GM19043 (cell line): ENCODE measurements around the gene NETO2.
"Not testable (repeated sequence)": the region's sequence is repeated elsewhere in the genome, so short reads cannot be mapped to it uniquely, and the experiment has no call there.

Experiments
- ATAC-seq: cut with Tn5 transposase; IDR thresholded peaks from one replicate; pipeline ENCODE4 v1.9.1; 2021; ENCODE audit warnings: low read depth; ENCODE audit not compliant: unreplicated experiment

NETO2 gene, protein sequence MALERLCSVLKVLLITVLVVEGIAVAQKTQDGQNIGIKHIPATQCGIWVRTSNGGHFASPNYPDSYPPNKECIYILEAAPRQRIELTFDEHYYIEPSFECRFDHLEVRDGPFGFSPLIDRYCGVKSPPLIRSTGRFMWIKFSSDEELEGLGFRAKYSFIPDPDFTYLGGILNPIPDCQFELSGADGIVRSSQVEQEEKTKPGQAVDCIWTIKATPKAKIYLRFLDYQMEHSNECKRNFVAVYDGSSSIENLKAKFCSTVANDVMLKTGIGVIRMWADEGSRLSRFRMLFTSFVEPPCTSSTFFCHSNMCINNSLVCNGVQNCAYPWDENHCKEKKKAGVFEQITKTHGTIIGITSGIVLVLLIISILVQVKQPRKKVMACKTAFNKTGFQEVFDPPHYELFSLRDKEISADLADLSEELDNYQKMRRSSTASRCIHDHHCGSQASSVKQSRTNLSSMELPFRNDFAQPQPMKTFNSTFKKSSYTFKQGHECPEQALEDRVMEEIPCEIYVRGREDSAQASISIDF

DNA sequence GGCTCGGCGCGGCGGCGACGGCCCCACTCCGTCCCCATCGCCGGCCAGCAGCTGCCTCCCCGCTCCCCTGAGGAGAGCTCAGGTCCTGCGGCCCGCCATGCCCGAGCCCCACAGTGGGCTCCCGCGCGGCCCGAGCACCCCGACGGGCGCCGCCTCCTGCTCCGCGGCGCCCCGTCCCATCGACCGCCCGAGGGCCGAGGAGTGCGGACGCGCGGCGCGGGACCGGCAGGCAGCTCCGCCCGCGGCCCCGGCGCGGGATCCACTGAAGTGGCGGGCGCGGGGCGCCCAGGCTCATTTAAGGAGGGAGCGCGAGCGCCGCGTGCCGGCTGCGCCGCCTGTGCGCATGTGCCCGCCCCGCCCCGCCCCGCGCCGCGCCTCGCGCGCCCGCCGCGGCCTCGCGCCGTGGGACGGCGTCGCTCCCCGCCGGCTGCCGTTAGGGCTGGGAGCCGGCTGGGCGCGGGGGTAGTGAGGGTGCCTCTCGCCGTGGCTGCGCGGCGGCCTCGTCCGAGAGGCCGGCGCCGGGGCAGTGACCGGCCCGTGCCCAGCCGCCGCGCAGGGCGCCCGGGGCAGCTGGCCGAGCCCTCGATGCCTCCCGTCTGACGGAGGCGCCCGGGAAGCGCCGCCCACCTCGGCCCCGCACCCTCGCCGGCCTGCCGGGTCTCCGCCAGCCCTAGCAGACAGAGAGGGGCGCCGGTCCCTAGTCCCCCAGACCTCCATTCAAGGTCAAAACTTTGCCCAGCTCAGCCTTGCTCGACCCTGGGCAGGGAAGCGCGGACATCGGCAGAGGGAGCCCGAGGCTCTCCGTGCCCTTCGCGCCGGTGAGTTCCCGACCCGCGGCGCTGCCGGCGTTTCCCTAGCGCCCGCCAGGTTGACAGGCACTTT lies at the start of gene NETO2:
NETO2 (minus strand) TSS at position 269 of the 882 bp plus-strand sequence. CDS start 333 bp downstream, outside the sequence.
- ATAC-seq: peak; percentile 41

DNA sequence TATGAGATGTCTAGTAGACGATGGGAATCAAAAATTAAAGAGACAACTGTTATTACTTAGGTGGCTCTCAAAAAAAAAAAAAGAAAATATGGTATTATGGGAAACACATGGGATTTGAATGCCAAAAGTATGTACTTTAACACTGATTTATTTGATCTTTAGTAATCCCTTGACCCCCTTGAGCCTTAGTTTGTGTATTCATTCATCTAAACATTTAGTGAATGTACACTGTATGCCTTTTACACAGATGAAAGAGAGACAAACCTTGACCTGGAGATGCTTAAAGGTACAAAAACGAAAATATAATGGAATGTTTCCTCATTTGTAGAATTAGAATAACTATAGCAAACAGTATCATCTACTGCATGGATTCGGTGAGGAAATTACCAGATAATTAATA lies 38.6 kb upstream of the NETO2 start:
- no peak for ATAC-seq

DNA sequence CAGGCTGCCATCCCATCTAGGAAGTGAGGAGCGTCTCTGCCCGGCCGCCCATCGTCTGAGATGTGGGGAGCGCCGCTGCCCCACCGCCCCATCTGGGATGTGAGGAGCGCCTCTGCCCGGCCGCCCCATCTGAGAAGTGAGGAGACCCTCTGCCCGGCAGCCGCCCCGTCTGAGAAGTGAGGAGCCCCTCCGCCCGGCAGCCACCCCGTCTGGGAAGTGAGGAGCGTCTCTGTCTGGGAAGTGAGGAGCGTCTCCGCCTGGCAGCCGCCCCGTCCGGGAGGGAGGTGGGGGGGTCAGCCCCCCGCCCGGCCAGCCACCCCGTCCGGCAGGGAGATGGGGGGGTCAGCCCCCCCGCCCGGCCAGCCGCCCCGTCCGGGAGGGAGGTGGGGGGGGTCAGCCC lies 37.3 kb upstream of the NETO2 start:
- not testable (repeated sequence) for ATAC-seq

DNA sequence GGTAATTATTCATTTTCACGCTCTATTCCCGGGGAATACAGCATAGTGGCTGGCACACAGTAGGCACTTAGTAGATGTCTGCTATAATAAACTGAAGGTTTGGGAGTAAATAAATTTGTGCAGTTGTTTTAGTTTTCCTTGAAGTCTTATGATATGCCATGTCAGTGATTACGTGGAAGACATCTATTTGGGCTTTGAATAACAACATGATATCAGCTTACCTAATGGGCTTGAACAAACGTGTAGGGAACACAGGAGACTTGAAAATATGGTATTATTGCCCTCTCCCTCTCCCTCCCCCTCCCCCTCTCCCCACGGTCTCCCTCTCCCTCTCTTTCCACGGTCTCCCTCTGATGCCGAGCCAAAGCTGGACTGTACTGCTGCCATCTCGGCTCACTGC lies 36.3 kb upstream of the NETO2 start:
- ATAC-seq: no peak

DNA sequence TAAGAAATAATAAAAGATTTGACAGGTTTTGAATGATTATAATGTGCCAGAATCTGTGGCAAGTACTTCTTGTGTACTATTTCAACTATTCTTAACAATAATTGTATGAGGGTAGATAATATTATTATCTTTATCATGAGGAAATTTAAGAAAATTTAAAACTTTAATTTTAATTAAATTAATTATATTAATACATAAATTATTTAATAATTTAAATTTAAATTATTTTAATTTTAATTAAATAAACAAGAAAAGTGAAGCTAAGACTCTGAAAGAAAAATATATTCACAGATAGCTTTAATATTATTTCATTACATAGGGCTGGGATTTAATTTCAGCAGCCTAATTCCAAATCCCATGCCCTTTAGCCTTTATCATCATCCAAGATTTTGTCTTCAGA lies 31.4 kb upstream of the NETO2 start:
- ATAC-seq: no peak

DNA sequence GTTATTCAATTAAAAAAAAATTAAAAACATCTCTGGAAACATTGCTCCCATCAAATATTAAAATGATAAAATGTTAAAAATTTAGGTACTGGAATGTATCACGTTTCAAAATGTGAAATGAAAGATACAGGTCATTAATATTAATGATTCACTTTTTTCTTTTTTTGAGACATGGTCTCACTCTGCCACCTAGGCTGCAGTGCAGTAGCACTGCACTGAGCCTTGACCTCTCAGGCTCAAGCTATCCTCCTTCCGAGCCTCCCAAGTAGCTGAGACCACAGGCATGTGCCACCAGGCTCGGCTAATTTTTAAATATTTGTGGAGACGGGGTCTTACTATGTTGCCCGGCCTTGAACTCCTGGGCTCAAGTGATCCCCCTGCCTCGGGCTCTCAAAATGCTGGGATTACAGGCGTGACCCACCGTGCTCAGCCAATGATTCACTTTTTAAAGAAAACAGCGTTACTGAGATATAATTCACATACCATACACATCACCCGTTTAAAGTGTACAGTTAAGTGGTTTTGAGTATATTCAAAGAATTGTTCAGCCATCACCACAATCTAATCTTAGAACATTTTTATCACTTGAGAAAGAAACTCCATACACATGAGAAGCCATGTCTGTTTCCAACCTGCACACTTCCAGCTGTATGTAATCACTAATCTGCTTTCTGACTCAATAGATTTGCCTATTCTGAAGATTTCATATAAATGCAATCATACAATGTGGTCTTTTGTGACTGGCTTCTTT lies 19.1 kb upstream of the NETO2 start:
- no peak for ATAC-seq

DNA sequence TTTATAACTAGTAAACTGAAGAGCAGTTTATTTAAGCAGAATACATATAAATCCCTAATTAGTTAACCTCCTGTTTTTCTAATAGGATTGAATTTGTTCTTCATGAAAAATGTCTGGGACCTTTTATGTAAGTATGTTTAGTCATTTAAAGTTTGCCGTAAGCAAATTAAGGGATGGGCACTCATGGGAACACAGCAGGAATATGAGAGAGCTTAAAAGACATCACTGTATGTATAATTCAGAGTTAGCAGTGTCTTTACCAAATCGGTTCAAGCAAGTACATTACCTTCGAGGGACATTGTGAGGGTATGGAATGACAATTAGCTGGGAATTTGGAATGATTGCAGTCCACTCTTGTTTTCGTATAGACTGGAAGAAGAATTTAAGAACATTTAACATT lies 17.7 kb upstream of the NETO2 start:
- no peak for ATAC-seq

DNA sequence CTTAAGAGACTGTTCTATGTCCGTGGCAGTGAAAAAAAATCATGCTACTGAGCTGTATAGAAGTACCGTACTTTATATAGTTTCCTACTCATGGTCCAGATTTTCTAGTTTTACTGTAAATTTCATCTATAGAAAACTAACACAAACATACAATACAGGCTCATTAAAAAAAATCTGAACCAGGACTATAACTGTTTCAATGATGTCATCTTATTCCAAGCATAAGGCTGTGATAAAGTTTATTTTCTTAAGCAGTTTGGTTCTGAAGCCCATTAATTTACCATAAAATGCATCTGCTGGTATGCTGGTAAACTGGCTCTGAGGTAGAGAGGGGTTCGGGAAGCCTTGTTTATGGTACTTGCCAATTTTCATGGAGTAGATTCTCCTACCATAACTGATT lies 16.7 kb upstream of the NETO2 start:
- no peak for ATAC-seq

DNA sequence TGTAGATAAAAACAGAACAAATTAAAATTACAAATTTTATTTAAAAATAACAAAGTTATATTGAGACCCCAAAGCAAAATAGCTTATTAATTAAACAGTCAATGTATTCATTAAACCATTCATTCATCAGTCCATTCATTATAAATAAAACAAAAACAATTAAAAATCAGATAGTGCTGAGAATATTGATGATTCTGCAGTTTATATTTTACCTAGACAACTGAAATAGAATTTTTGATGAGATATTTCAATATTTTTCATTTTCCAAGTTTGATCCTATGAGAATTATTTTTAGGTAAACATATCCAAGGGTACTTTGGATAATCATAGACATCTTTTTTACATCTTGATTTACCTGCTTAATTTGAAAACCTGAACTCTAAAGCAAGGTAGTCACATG lies 15.2 kb upstream of the NETO2 start:
- no peak for ATAC-seq

DNA sequence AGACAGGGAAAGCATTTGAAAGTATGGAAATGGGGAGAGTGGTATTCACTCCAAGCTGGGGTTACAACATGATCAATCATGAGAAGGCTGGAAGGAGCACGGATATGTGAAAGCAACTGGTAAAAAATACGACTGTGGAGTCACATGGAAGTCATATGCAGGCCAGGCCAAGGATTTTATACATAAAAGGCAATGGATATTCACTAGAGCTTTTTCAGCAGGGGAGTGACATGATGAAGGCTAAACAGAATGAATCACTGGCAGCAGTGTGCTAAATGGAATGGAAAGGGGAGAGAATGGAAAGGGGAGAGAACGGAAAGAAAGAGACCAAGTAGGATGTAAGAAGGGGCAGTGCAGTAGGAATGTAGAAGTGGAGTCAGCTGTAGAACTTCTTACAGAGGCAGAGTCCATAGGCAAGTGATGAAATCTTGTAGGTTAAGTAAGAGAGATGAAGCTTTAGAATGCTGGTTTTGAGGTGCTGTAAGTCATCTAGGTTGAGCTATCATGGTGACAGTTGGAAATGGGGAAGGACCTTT lies 13.0 kb upstream of the NETO2 start:
- ATAC-seq: no peak

DNA sequence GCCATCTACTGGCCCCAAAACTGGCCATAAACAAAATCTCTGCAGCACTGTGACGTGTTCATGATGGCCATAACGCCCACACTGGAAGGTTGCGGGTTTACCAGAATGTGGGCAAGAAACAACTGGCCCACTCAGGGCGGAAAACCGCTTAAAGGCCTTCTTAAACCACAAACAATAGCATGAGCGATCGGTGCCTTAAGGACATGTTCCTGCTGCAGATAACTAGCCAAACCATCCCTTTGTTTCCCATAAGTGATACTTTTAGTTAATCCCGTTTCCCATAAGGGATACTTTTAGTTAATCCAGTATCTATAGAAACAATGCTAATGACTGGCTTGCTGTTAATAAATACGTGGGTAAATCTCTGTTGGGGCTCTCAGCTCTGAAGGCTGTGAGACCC lies 8.8 kb upstream of the NETO2 start:
- not testable (repeated sequence) for ATAC-seq

DNA sequence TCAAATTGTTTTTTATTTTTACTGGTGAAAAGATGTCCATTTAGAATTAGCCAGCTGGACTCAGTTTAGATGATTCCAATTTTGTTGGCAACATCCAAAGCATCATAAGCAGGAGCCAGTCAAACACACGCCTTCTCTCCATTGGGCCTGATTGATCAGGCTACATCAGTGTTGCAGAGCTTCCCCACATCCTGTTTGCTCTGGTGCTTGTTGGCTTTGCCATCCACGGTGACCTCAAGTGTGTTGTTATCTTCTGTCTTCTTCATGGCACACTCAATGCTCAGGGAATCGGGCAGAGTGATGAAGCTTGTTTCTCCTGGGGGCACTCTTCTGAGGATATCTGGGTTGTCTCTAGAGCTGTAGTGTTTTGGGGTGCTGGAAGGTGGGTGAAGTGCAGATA lies 6.3 kb upstream of the NETO2 start:
- no peak for ATAC-seq

DNA sequence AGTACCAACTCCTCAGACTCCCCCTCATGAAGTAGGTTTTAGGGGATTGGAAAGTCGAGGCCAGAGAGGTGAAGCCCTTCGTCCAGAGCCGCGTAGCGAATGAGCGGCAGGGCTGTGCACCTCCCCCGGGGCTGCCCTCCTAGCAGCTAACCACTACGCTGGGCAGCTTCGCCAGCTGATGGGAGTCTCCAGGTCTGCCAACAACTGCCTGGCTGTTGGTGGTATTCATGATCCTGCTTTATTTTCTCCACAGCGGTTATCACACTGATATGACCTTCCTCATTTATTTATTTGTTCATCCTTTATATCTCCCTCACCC lies 773 bp upstream of the NETO2 start:
- no peak for ATAC-seq

DNA sequence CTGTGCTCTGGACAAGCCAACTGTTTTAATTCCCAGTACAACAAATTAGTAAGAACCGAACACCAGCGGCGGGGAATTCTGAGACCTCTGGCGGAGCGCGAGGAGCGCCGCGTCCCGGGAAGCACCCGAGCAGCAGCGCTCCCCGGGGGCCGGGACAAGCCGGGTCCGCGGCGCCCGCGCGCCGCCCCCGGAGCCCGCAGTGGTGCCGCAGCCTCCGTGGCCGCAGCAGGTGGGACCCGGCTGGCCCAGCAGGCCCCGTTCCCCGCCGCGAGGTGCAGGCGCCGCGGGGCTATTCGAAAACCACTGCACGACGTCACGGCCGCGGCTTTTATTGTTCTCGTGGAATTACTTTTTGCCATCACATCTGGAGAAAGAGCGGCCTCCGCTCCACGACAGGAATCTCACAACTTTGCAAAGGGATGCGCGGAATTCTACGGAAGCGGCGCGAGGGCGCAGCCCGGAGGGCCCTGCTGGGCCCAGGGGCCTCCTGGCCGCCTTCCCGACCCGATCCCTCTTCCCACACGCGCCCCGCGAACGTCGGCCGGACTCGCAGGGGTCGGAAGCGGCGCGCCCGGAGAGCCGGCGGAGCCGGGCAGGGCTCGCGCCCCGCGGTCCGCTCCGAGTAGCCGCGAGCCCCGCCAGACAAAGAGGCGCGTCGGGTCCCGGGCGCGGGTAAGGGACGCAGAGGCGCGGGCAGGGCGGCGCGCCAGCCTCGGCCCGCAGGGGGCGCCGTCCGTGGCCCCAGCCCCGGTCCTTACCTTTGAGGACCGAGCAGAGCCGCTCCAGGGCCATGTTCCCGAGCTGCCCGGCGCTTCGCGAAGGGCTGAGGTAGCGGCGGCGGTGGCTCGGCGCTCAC lies 696 bp downstream of the NETO2 start:
- ATAC-seq: peak; percentile 54

DNA sequence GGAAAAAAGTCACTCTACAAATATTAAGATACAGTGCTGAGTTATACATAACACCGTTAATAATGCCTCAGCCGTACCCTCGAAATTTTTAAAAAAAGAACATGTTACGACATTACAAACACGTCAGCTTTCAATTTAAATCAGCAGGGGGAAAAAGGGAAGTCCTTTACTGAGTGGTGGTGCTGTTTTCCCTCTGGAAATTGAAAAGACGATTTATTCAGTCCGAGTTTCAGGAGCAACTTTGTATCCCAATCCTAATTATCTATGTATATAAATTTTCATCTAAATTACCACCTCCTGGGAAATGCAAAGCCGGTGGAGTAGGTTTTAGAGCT lies 1.3 kb downstream of the NETO2 start:
- ATAC-seq: no peak

DNA sequence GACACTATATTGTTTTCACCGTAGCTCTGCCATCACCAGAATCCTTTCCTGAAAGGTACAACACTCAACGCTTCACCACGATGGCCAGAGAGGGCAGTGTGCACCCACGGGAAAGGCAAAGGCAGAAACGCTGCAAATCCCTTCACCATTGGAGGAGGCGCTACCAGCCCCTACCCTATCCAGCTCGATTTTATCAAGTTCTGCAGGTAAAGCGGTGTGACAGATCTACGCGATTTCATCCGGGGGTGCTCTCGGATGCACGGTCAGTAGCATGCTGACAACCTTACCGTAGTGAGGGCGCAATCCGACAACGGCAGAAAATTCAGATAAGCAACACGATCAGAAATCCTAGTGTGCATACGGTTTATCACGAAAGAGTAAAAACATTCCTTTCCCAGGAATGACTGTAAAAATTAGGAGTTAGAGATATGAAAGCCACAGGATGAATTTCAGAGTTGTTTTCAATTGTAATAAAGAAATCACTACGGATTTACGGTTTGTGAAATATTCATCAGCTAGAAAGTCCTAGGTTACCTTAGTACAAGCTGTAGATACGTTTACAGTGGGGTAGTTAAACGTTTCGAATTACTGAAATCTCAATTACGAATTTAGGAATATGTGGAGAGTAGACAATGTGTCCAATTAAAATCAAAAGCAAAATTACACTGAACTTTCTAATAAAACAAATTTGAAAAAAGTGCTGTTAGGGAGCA lies 1.8 kb downstream of the NETO2 start:
- ATAC-seq: peak; percentile 52

DNA sequence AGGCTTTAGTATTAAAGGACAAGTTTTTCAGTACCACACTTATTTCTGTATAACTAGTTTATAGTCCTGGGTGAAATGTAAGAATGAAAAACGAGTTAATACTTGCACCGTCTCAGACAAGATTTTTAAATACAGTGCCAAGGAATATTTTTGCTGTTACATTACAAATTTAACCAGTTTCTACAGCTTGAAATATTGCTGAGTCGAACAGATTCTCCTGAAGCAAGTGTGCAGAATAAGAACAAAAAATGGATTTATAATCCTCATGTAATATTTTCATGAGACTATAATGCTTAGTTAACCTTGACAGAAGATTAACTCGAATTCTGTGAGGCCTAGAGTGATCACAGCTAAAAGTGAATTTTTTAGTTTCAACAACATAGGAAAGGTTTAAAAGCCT lies 3.1 kb downstream of the NETO2 start:
- no peak for ATAC-seq

DNA sequence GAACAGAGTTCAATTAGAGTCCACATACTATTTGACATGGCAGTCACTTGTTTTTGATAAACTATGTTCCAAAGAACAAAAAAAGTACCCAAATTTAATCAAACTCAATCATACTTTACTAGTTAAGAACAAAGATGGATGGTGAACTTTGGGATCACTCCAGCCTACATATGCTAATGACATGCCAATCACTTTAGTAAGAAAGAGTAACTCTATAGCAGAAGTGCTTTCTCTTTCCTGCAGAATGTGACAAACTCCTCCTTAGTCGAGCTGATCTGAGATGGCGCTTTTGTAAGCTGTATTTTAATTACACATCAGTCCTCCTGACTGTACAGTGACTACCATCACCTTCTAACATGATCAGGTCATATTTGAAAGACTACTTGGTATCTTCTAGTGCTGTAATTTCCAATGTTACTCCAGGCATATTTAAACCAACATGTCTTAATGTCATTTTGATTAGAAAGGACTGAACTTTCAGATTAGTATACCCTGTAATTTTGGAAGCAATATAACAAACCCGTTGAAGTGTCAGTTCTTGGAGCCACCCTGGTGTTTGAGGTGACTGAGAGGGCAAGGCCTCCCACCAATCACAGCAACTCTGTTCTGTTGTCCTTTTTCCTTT lies 4.1 kb downstream of the NETO2 start:
- no peak for ATAC-seq

DNA sequence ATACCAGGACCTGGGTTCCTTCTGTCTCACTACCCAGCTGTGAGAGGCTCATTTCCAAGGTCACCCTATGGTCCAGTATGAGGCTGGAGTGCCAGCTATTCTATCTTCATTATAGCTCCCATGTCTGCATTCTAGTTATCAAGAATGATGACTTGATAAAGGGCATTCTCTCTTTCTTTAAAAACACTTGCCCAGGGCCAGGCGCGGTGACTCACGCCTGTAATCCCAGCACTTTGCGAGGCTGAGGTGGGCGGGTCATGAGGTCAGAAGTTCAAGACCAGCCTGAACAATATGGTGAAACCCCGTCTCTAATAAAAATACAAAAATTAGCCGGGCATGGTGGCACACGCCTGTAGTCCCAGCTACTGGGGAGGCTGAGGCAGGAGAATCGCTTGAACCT lies 5.8 kb downstream of the NETO2 start:
- not testable (repeated sequence) for ATAC-seq
